ENCODE results near the gene UGP2.

DNA sequence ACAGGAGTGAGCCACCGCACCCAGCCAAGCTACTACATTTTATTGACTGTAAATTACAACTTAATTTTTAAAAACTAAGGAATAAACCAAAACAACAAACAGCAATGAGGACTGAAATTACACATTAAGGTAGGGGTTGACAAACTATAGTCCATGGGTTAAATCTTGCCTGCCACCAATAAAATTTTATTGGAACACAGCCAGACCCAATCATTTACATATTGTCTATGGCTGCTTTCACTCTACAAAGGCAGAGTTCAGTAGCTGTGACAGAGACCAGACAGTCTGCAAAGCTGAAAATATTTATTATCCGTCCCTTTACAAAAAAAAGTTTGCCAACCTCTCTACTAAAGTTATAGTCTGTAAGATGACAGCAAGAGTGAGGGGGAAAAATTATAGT lies 24.3 kb upstream of the UGP2 start:
- TF ChIP-seq, protein P1, sequence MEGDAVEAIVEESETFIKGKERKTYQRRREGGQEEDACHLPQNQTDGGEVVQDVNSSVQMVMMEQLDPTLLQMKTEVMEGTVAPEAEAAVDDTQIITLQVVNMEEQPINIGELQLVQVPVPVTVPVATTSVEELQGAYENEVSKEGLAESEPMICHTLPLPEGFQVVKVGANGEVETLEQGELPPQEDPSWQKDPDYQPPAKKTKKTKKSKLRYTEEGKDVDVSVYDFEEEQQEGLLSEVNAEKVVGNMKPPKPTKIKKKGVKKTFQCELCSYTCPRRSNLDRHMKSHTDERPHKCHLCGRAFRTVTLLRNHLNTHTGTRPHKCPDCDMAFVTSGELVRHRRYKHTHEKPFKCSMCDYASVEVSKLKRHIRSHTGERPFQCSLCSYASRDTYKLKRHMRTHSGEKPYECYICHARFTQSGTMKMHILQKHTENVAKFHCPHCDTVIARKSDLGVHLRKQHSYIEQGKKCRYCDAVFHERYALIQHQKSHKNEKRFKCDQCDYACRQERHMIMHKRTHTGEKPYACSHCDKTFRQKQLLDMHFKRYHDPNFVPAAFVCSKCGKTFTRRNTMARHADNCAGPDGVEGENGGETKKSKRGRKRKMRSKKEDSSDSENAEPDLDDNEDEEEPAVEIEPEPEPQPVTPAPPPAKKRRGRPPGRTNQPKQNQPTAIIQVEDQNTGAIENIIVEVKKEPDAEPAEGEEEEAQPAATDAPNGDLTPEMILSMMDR (IDR thresholded peaks at IDR 0.05; ENCODE audit: low read depth, low read length): no peak
- TF ChIP-seq POLR2A (IDR thresholded peaks at IDR 0.05; ENCODE audit: extremely low read depth, insufficient read length): no peak
- TF ChIP-seq, protein P2, sequence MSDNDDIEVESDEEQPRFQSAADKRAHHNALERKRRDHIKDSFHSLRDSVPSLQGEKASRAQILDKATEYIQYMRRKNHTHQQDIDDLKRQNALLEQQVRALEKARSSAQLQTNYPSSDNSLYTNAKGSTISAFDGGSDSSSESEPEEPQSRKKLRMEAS (IDR thresholded peaks at IDR 0.05; ENCODE audit: low read depth, low read length): no peak
- no peak for TF ChIP-seq MYC (IDR thresholded peaks at IDR 0.05; ENCODE audit: low read depth, low read length)
